GF-D8 (cell line): ENCODE measurements around the gene NOC3L.

Source experiments
- DNase-seq: peaks from one replicate; lab custom pipeline; 2025; lab: John Stamatoyannopoulos, UW

NOC3L gene

GRCh38 chr10:94300042-94300441 lies 62.7 kb downstream of the NOC3L start:
- no peak for DNase-seq

GRCh38 chr10:94299417-94299816 lies 63.3 kb downstream of the NOC3L start:
- DNase-seq: peak; percentile 92

GRCh38 chr10:94294168-94294567 lies 68.6 kb downstream of the NOC3L start:
- DNase-seq: no peak

- no peak for DNase-seq
Measured at GRCh38 chr10:94293354-94293753, 69.4 kb downstream of the NOC3L start.

- DNase-seq: peak; percentile 21
Measured at GRCh38 chr10:94292434-94293090, 70.2 kb downstream of the NOC3L start.

GRCh38 chr10:94288361-94289101 lies 74.2 kb downstream of the NOC3L start:
- no peak for DNase-seq

GRCh38 chr10:94287336-94287735 lies 75.4 kb downstream of the NOC3L start:
- DNase-seq: no peak

GRCh38 chr10:94286901-94287300 lies 75.8 kb downstream of the NOC3L start:
- no peak for DNase-seq

- no peak for DNase-seq
Measured at GRCh38 chr10:94285271-94285670, 77.5 kb downstream of the NOC3L start.
